Measurements from ENCODE around the gene TBC1D22B.

DNA sequence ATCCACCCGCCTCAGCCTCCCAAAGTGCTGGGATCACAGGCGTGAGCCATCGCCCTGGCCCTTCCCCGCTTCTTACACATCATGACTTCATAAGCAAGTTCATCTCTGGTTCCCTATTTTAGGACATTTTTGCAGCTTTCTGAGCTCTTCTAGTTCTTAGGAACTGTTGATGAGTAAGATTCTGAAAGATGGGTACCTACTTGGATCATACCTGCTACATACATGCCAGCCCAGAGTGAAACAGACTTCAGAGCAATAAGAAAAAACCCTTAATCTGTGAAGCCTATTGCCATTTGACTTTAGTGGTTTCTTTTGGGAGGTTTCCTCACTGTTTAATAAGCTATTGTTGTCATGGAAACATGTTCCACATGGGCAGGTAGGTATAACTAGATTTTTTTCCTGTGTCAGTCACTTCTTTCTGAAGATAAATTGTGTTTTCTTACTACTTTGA lies 28.3 kb downstream of the TBC1D22B start:
- TF ChIP-seq, protein P1, sequence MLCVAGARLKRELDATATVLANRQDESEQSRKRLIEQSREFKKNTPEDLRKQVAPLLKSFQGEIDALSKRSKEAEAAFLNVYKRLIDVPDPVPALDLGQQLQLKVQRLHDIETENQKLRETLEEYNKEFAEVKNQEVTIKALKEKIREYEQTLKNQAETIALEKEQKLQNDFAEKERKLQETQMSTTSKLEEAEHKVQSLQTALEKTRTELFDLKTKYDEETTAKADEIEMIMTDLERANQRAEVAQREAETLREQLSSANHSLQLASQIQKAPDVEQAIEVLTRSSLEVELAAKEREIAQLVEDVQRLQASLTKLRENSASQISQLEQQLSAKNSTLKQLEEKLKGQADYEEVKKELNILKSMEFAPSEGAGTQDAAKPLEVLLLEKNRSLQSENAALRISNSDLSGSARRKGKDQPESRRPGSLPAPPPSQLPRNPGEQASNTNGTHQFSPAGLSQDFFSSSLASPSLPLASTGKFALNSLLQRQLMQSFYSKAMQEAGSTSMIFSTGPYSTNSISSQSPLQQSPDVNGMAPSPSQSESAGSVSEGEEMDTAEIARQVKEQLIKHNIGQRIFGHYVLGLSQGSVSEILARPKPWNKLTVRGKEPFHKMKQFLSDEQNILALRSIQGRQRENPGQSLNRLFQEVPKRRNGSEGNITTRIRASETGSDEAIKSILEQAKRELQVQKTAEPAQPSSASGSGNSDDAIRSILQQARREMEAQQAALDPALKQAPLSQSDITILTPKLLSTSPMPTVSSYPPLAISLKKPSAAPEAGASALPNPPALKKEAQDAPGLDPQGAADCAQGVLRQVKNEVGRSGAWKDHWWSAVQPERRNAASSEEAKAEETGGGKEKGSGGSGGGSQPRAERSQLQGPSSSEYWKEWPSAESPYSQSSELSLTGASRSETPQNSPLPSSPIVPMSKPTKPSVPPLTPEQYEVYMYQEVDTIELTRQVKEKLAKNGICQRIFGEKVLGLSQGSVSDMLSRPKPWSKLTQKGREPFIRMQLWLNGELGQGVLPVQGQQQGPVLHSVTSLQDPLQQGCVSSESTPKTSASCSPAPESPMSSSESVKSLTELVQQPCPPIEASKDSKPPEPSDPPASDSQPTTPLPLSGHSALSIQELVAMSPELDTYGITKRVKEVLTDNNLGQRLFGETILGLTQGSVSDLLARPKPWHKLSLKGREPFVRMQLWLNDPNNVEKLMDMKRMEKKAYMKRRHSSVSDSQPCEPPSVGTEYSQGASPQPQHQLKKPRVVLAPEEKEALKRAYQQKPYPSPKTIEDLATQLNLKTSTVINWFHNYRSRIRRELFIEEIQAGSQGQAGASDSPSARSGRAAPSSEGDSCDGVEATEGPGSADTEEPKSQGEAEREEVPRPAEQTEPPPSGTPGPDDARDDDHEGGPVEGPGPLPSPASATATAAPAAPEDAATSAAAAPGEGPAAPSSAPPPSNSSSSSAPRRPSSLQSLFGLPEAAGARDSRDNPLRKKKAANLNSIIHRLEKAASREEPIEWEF (CRISPR knock-in tag; IDR thresholded peaks at IDR 0.05) = no peak
- TF ChIP-seq, protein P2, sequence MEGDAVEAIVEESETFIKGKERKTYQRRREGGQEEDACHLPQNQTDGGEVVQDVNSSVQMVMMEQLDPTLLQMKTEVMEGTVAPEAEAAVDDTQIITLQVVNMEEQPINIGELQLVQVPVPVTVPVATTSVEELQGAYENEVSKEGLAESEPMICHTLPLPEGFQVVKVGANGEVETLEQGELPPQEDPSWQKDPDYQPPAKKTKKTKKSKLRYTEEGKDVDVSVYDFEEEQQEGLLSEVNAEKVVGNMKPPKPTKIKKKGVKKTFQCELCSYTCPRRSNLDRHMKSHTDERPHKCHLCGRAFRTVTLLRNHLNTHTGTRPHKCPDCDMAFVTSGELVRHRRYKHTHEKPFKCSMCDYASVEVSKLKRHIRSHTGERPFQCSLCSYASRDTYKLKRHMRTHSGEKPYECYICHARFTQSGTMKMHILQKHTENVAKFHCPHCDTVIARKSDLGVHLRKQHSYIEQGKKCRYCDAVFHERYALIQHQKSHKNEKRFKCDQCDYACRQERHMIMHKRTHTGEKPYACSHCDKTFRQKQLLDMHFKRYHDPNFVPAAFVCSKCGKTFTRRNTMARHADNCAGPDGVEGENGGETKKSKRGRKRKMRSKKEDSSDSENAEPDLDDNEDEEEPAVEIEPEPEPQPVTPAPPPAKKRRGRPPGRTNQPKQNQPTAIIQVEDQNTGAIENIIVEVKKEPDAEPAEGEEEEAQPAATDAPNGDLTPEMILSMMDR (IDR thresholded peaks at IDR 0.05 in 2 of 3, conservative IDR thresholded peaks at IDR 0.05 in 1 of 3; ENCODE audit: insufficient read depth in 2 of 3, low read depth in 1 of 3, low read length in 3 of 3) = no peak
- TF ChIP-seq SREBF2 (CRISPR knock-in tag; IDR thresholded peaks at IDR 0.05) = no peak
- no peak for TF ChIP-seq NFYB (IDR thresholded peaks at IDR 0.05; ENCODE audit: extremely low read depth, insufficient read length)
- no peak for TF ChIP-seq NFRKB (IDR thresholded peaks at IDR 0.05; ENCODE audit: low read depth)
- TF ChIP-seq GABPA (tag; conservative IDR thresholded peaks at IDR 0.05; ENCODE audit: low read depth) = no peak
- TF ChIP-seq EP300 (IDR thresholded peaks at IDR 0.05; ENCODE audit: low read length) = no peak
- no peak for TF ChIP-seq KDM1A (IDR thresholded peaks at IDR 0.05)
- TF ChIP-seq, protein P3, sequence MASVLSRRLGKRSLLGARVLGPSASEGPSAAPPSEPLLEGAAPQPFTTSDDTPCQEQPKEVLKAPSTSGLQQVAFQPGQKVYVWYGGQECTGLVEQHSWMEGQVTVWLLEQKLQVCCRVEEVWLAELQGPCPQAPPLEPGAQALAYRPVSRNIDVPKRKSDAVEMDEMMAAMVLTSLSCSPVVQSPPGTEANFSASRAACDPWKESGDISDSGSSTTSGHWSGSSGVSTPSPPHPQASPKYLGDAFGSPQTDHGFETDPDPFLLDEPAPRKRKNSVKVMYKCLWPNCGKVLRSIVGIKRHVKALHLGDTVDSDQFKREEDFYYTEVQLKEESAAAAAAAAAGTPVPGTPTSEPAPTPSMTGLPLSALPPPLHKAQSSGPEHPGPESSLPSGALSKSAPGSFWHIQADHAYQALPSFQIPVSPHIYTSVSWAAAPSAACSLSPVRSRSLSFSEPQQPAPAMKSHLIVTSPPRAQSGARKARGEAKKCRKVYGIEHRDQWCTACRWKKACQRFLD (CRISPR knock-in tag; IDR thresholded peaks at IDR 0.05) = no peak
- TF ChIP-seq, protein P4, sequence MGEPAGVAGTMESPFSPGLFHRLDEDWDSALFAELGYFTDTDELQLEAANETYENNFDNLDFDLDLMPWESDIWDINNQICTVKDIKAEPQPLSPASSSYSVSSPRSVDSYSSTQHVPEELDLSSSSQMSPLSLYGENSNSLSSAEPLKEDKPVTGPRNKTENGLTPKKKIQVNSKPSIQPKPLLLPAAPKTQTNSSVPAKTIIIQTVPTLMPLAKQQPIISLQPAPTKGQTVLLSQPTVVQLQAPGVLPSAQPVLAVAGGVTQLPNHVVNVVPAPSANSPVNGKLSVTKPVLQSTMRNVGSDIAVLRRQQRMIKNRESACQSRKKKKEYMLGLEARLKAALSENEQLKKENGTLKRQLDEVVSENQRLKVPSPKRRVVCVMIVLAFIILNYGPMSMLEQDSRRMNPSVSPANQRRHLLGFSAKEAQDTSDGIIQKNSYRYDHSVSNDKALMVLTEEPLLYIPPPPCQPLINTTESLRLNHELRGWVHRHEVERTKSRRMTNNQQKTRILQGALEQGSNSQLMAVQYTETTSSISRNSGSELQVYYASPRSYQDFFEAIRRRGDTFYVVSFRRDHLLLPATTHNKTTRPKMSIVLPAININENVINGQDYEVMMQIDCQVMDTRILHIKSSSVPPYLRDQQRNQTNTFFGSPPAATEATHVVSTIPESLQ (CRISPR knock-in tag; IDR thresholded peaks at IDR 0.05) = no peak
